IMR-90 (cell line): ENCODE measurements around the gene HEBP1. TPM values are rescaled to one million over a fixed set of nuclear protein-coding genes. Genes with fewer than 3 reads are reported as not detected.
A peak's percentile ranks its signal among the peaks of the same experiment; 100 is the strongest.

ENCODE experiments used
- ATAC-seq: fragments of 200-7000 bp; cut with Tn5 transposase; 2 replicates; pipeline ENCODE4 v1.9.1; 2020; ENCODE audit warnings: low read depth, mild to moderate bottlenecking, moderate library complexity
- BruUV-seq: library from RNA; stranded (reverse); fragments of 400-500 nt; replicated peaks from 2 replicates; lab custom pipeline; 2021; lab: Mats Ljungman, UMichigan
- CTCF ChIA-PET: fragments of 300-600 bp; formaldehyde crosslinking; extraction: SDS; loops from one replicate; lab custom pipeline; 2021; ENCODE audit warnings: antibody characterized with exemption; lab: Yijun Ruan, JAX
- POLR2A ChIA-PET: fragments of 300-600 bp; sonication (Branson Sonifier 250); formaldehyde crosslinking; loops from one replicate; lab custom pipeline; 2022; ENCODE audit warnings: antibody characterized with exemption; ENCODE audit not compliant: unreplicated experiment; lab: Charles Lee
- DNase-seq: peaks from one replicate; pipeline ENCODE4 v3.0.0; 2013
- H2AFZ ChIP-seq: replicated peaks from 2 replicates; pipeline ENCODE3; 2013; ENCODE audit warnings: low read length, mild to moderate bottlenecking; ENCODE audit not compliant: poor library complexity
- H2AK5ac ChIP-seq: 2 replicates; pipeline ENCODE4 v1.6.1; 2013; ENCODE audit warnings: low read depth, low read length, inconsistent platforms
- H2AK9ac ChIP-seq: replicated peaks from 2 replicates; pipeline ENCODE3; 2013; ENCODE audit warnings: mild to moderate bottlenecking, low read depth, low read length, moderate library complexity; ENCODE audit not compliant: poor library complexity
- H2BK120ac ChIP-seq: 2 replicates; pipeline ENCODE4 v1.6.1; 2013; ENCODE audit warnings: low read depth, low read length, inconsistent platforms
- H2BK15ac ChIP-seq: 3 replicates; pipeline ENCODE4 v1.6.1; 2013; ENCODE audit warnings: low read depth, low read length, inconsistent platforms
- H2BK20ac ChIP-seq: 2 replicates; pipeline ENCODE4 v1.6.1; 2013; ENCODE audit warnings: low read depth, mild to moderate bottlenecking, inconsistent platforms, low read length, moderate library complexity
- H2BK5ac ChIP-seq: 2 replicates; pipeline ENCODE4 v1.6.1; 2013; ENCODE audit warnings: mild to moderate bottlenecking, low read depth, low read length, inconsistent platforms; ENCODE audit not compliant: poor library complexity, severe bottlenecking
- H3K14ac ChIP-seq: replicated peaks from 2 replicates; pipeline ENCODE4 v1.6.1; 2013; ENCODE audit warnings: low read depth, low read length, inconsistent platforms
- H3K18ac ChIP-seq: 2 replicates; pipeline ENCODE4 v1.6.1; 2013; ENCODE audit warnings: low read depth, low read length, control low read depth
- H3K23ac ChIP-seq: 2 replicates; pipeline ENCODE4 v1.6.1; 2013; ENCODE audit warnings: low read depth, low read length, inconsistent platforms
- H3K27ac ChIP-seq: 2 replicates; pipeline ENCODE4 v1.5.1; 2013; ENCODE audit warnings: mild to moderate bottlenecking, control low read depth, low read length; ENCODE audit not compliant: insufficient read depth
- H3K27me3 ChIP-seq: 2 replicates; pipeline ENCODE4 v1.6.1; 2013; ENCODE audit warnings: low read length; ENCODE audit not compliant: control insufficient read depth, insufficient read depth
- H3K36me3 ChIP-seq: 2 replicates; pipeline ENCODE4 v1.6.1; 2013; ENCODE audit warnings: low read length, mixed read lengths; ENCODE audit not compliant: control insufficient read depth, insufficient read depth
- H3K4ac ChIP-seq: 2 replicates; pipeline ENCODE4 v1.6.1; 2013; ENCODE audit warnings: low read depth, low read length, inconsistent platforms
- H3K4me1 ChIP-seq: 2 replicates; pipeline ENCODE4 v1.6.1; 2013; ENCODE audit warnings: low read length, mixed read lengths; ENCODE audit not compliant: control insufficient read depth, insufficient read depth
- H3K4me2 ChIP-seq: 2 replicates; pipeline ENCODE4 v1.6.1; 2013; ENCODE audit warnings: low read depth, mild to moderate bottlenecking, control low read depth, low read length, moderate library complexity
- H3K4me3 ChIP-seq: 2 replicates; pipeline ENCODE4 v1.5.1; 2013; ENCODE audit warnings: low read depth, mild to moderate bottlenecking, control low read depth, low read length, moderate library complexity; ENCODE audit not compliant: insufficient read depth
- H3K56ac ChIP-seq: 2 replicates; pipeline ENCODE4 v1.6.1; 2013; ENCODE audit warnings: low read length, inconsistent platforms; ENCODE audit not compliant: insufficient read depth; ENCODE audit errors: extremely low read depth
- H3K79me1 ChIP-seq, 2 experiments: 2 replicates each; pipeline ENCODE4 v1.6.1; 2013; ENCODE audit warnings: low read length in 2 of 2, inconsistent platforms in 1 of 2, low read depth in 1 of 2
- H3K9ac ChIP-seq: 2 replicates; pipeline ENCODE4 v1.6.1; 2013; ENCODE audit warnings: low read depth, low read length, control low read depth
- H3K9me1 ChIP-seq: 2 replicates; pipeline ENCODE4 v1.6.1; 2013; ENCODE audit warnings: low read length, inconsistent platforms; ENCODE audit not compliant: insufficient read depth
- H3K9me3 ChIP-seq: 2 replicates; pipeline ENCODE4 v1.6.1; 2013; ENCODE audit warnings: low read length; ENCODE audit not compliant: control insufficient read depth, insufficient read depth
- H4K20me1 ChIP-seq: 2 replicates; pipeline ENCODE4 v1.6.1; 2013; ENCODE audit warnings: low read length, inconsistent platforms; ENCODE audit not compliant: insufficient read depth
- H4K5ac ChIP-seq: 2 replicates; pipeline ENCODE4 v1.6.1; 2013; ENCODE audit warnings: mild to moderate bottlenecking, low read depth, low read length, control low read depth
- H4K8ac ChIP-seq, 2 experiments: 2 replicates each; pipeline ENCODE4 v1.6.1; 2013; ENCODE audit warnings: low read depth in 2 of 2, low read length in 2 of 2, control low read depth in 1 of 2, inconsistent platforms in 1 of 2
- H4K91ac ChIP-seq: 2 replicates; pipeline ENCODE4 v1.6.1; 2013; ENCODE audit warnings: low read depth, low read length, inconsistent platforms; ENCODE audit not compliant: insufficient read depth
- BHLHE40 ChIP-seq: fragments of 150-350 bp; IDR thresholded peaks from 2 replicates; pipeline ENCODE4 v1.6.1; 2016; ENCODE audit warnings: mild to moderate bottlenecking, low read depth, low read length
- CEBPB ChIP-seq: IDR thresholded peaks from 2 replicates; pipeline ENCODE4 v1.6.1; 2012; ENCODE audit warnings: low read depth, low read length, improper control_type of control experiment
- CHD1 ChIP-seq: IDR thresholded peaks from 2 replicates; pipeline ENCODE4 v1.6.1; 2012; ENCODE audit warnings: low read depth, low read length, improper control_type of control experiment
- FOS ChIP-seq: fragments of 150-350 bp; IDR thresholded peaks from 2 replicates; pipeline ENCODE4 v1.6.1; 2016; ENCODE audit warnings: low read depth, low read length
- MAFK ChIP-seq: IDR thresholded peaks from 2 replicates; pipeline ENCODE4 v1.6.1; 2012; ENCODE audit warnings: low read depth, low read length, improper control_type of control experiment
- MXI1 ChIP-seq: IDR thresholded peaks from 2 replicates; pipeline ENCODE4 v1.6.1; 2012; ENCODE audit warnings: low read depth, mild to moderate bottlenecking, low read length, moderate library complexity, borderline replicate concordance
- NFE2L2 ChIP-seq: fragments of 150-350 bp; IDR thresholded peaks from 2 replicates; pipeline ENCODE4 v1.6.1; 2016; ENCODE audit warnings: low read depth, mild to moderate bottlenecking, low read length
- RAD21 ChIP-seq: IDR thresholded peaks from 2 replicates; pipeline ENCODE4 v1.6.1; 2012; ENCODE audit warnings: low read length, improper control_type of control experiment
- RCOR1 ChIP-seq: IDR thresholded peaks from 2 replicates; pipeline ENCODE4 v1.6.1; 2012; ENCODE audit warnings: mild to moderate bottlenecking, low read length, improper control_type of control experiment; ENCODE audit not compliant: insufficient replicate concordance
- RFX5 ChIP-seq: IDR thresholded peaks from 2 replicates; pipeline ENCODE4 v1.8.0; 2012; ENCODE audit warnings: low read depth, mild to moderate bottlenecking, low read length, moderate library complexity
- SMC3 ChIP-seq: fragments of 150-350 bp; IDR thresholded peaks from 2 replicates; pipeline ENCODE4 v1.6.1; 2016; ENCODE audit warnings: low read depth, mild to moderate bottlenecking, antibody characterized with exemption, low read length, moderate library complexity
- WGBS, 2 experiments: methylation state at CpG; one replicate each; pipeline versions ENCODE4 v1.1.5 to v1.1.7; 2013; ENCODE audit warnings: missing lambda C conversion rate in 2 of 2; ENCODE audit not compliant: insufficient read length in 1 of 2; ENCODE audit errors: extremely low coverage in 2 of 2; 5-methylcytosine and 5-hydroxymethylcytosine counted together
- dilution Hi-C: fragments of 300-500 bp; cut with HindIII; formaldehyde crosslinking; loops from one replicate; pipeline ENCODE4 v1.14.3; 2018; ENCODE audit warnings: low sequenced_read_pairs; ENCODE audit not compliant: unreplicated experiment
- in situ Hi-C: fragments of 300-500 bp; cut with MboI; formaldehyde crosslinking; loops from 3 replicates; pipeline ENCODE4 v1.14.3; 2019; ENCODE audit warnings: low sequenced_read_pairs, inconsistent platforms, mixed read lengths
- intact Hi-C: fragments of 100-400 bp; cut with micrococcal nuclease; formaldehyde crosslinking; loops from 2 replicates; pipeline ENCODE4 v1.10.0; 2022
- polyA plus RNA-seq, 3 experiments: library from polyadenylated mRNA; depleted of rRNA; stranded (reverse); fragments of >200 nt; gene quantifications; 2 replicates each; pipeline ENCODE4 v1.2.3, GENCODE V29; 2012; ENCODE audit warnings: low replicate concordance in 1 of 3
- total RNA-seq: library from RNA; depleted of rRNA; stranded (reverse); fragments of >200 nt; gene quantifications from 2 replicates; pipeline ENCODE4 v1.2.3, GENCODE V29; 2012
- TF ChIP-seq, protein P1 (sequence below): fragments of 150-350 bp; IDR thresholded peaks from 2 replicates; pipeline ENCODE4 v1.6.1; 2017; ENCODE audit warnings: mild to moderate bottlenecking, antibody characterized with exemption, low read length, low read depth
- TF ChIP-seq, protein P2 (sequence below): conservative IDR thresholded peaks from 2 replicates; pipeline ENCODE4 v1.5.1; 2012; ENCODE audit warnings: mild to moderate bottlenecking, low read depth, low read length, improper control_type of control experiment
- TF ChIP-seq, protein P3 (sequence below): fragments of 150-350 bp; IDR thresholded peaks from 2 replicates; pipeline ENCODE4 v1.6.1; 2016; ENCODE audit warnings: low read depth, mild to moderate bottlenecking, low read length, moderate library complexity, borderline replicate concordance

HEBP1 gene
- total and polyA plus RNA-seq, 2 of the 4 experiments (the other 2 are of a cell fraction), result 18.8 to 49.2 TPM

DNA sequence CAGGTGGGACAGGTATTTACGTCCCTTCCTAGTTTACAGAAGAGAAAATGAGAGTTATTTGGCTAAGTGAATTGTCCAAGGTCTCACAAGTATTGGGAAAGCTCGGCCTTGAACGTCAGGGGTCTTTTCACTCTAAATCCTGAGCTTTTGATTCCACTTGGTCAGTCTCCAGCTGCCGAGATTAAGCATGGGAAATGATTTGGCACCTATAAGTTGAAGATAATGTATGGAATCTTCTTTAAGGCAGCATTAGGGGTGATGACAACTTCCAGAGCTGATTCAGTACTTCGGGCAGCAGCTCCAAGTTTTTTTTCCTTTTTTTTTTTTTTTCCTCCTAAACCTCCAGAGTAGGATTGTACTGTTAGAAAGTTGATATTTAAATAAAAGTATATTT lies 44.8 kb upstream of the HEBP1 start:
- Histone ChIP-seq H3K23ac (peak overlapping the region; percentile 44), H4K20me1 (no peaks in the 10 kb centered on the region), H2BK5ac (no peak overlapping the region), H4K5ac (no peak overlapping the region; the same call in 1 of the 2 replicates), H3K56ac (no peak overlapping the region), H3K4me3 (peak overlapping the region; percentile 95), H3K27me3 (no peaks in the 10 kb centered on the region), H3K9me1 (no peaks in the 10 kb centered on the region), H3K9me3 (no peaks in the 10 kb centered on the region), H2BK20ac (no peak overlapping the region), H3K4ac (peak overlapping the region; percentile 15; the same call in 1 of the 2 replicates), H3K27ac (peak overlapping the region; percentile 16; the same call in 1 of the 2 replicates), H4K8ac (peak overlapping the region; percentile 11 to 78; a peak in 2 of 4 replicates), H3K4me1 (0 out of 2 replicates have a peak, but pooled peaks cover under 1% of the 10 kb centered on the region), H3K79me1 (peaks cover 6 to 7% of the 10 kb centered on the region in 2 experiments; a peak in 2 of 4 replicates), H3K14ac (no peak overlapping the region; the same call in 1 of the 2 replicates), H2AK9ac (no peak overlapping the region), H2BK15ac (0 out of 3 replicates have a peak overlapping the region, but pooled peaks have one; percentile 12), H3K9ac (peak overlapping the region; percentile 82), H3K36me3 (no peaks in the 10 kb centered on the region), H2AK5ac (no peak overlapping the region), H4K91ac (no peak overlapping the region), H2AFZ (peak overlapping the region; percentile 95), H3K4me2 (peak overlapping the region; percentile 99), H2BK120ac (peak overlapping the region; percentile 25; the same call in 1 of the 2 replicates), H3K18ac (peak overlapping the region; percentile 49; the same call in 1 of the 2 replicates)
- intact Hi-C loops, result loop anchor here (5.0 kb wide), 1 partner anchor 47 kb away; no protein-coding TSS in a partner anchor
- ChIA-PET CTCF (interaction anchor here (0.8 to 1.0 kb wide), 2 partner anchors 19 to 29 kb away, joined by 3 read pairs; no protein-coding TSS in a partner anchor), POLR2A (interaction anchor here (0.5 to 0.6 kb wide), 3 partner anchors 19 to 69 kb away, joined by 3 to 5 read pairs (median 4); no protein-coding TSS in a partner anchor)
- BruUV-seq, result no TSS peak
- no peak for TF ChIP-seq RFX5
- TF ChIP-seq MXI1, result no peak
- no peak for TF ChIP-seq NFE2L2
- TF ChIP-seq FOS, result no peak
- no peak for TF ChIP-seq RAD21
- TF ChIP-seq CEBPB, result no peak
- TF ChIP-seq, protein P1, sequence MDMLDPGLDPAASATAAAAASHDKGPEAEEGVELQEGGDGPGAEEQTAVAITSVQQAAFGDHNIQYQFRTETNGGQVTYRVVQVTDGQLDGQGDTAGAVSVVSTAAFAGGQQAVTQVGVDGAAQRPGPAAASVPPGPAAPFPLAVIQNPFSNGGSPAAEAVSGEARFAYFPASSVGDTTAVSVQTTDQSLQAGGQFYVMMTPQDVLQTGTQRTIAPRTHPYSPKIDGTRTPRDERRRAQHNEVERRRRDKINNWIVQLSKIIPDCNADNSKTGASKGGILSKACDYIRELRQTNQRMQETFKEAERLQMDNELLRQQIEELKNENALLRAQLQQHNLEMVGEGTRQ, result no peak
- TF ChIP-seq BHLHE40, result no peak
- TF ChIP-seq RCOR1, result no peak
- no peak for TF ChIP-seq CHD1
- TF ChIP-seq, protein P2, sequence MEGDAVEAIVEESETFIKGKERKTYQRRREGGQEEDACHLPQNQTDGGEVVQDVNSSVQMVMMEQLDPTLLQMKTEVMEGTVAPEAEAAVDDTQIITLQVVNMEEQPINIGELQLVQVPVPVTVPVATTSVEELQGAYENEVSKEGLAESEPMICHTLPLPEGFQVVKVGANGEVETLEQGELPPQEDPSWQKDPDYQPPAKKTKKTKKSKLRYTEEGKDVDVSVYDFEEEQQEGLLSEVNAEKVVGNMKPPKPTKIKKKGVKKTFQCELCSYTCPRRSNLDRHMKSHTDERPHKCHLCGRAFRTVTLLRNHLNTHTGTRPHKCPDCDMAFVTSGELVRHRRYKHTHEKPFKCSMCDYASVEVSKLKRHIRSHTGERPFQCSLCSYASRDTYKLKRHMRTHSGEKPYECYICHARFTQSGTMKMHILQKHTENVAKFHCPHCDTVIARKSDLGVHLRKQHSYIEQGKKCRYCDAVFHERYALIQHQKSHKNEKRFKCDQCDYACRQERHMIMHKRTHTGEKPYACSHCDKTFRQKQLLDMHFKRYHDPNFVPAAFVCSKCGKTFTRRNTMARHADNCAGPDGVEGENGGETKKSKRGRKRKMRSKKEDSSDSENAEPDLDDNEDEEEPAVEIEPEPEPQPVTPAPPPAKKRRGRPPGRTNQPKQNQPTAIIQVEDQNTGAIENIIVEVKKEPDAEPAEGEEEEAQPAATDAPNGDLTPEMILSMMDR, result no peak
- no peak for TF ChIP-seq MAFK
- TF ChIP-seq SMC3, result no peak
- TF ChIP-seq, protein P3, sequence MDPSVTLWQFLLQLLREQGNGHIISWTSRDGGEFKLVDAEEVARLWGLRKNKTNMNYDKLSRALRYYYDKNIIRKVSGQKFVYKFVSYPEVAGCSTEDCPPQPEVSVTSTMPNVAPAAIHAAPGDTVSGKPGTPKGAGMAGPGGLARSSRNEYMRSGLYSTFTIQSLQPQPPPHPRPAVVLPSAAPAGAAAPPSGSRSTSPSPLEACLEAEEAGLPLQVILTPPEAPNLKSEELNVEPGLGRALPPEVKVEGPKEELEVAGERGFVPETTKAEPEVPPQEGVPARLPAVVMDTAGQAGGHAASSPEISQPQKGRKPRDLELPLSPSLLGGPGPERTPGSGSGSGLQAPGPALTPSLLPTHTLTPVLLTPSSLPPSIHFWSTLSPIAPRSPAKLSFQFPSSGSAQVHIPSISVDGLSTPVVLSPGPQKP, result no peak
- ATAC-seq (no peak), DNase-seq (no peak)
- no CpG with 5 or more reads among the region's 5 CpGs for WGBS, 2 experiments
- dilution Hi-C loops, result no loop called here
- in situ Hi-C loops, result loop anchor here (25.0 kb wide), 1 partner anchor 492 kb away; no protein-coding TSS in a partner anchor
